ENCODE data around the gene PTAR1. TPM values are rescaled to one million over a fixed set of nuclear protein-coding genes. Genes with fewer than 3 reads are reported as not detected.

PTAR1 gene
- total RNA-seq, 2 donors from 2014 or later: 45.3 to 64.4 TPM

DNA sequence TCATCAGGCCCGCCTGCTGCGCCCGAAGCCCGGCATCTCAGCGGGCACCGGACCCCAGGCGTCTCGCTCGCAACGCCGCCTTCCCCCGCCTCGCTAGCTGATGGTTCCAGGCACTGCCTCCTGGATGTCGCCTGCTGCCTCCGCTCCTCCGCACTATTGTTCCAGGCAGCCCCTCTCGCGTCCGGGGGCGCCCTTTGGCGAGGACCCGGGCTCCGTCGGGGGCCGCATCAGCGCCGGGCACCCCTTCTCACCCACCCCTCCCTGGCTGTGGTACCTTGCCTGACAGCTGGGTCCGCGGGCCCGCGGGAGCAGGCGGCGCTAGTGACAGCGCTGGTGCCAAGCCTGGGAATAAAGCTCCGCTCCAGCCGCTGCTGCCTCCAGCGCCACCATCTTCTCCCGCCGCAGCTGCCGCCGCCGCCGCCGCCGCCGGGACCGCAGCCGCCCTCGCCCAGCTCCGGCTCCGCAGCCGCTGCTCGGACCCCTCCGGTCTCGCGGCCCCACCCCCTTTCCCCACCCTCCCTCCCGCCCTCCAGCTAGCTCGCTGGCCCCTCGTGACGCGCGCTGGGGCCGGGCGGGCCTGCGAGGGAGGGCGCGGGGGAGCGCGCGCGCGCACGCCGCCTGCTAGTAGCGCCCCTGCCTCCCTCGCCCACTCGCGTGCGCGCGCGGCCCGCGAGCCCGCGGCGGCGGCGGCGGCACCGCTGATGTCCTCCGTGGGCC, 87.8 kb downstream of the PTAR1 start, which contains the start of gene APBA1:
TSS of gene APBA1 (minus strand) at position 493 of the 717 bp plus-strand sequence.
- peak; percentile 66 for DNase-seq
- intact Hi-C loops (cut with DNase I): loop anchor here (5.0 kb wide), 2 partner anchors 85 to 200 kb away; no protein-coding TSS in a partner anchor
- no peaks in the 10 kb centered on the region for H3K36me3 ChIP-seq
- H3K9ac ChIP-seq (ENCODE audit: low read depth in 2 of 2, low read length in 2 of 2): peak within 1 kb of the TSS; percentile 72 to 79
- H3K4me1 ChIP-seq: no peaks in the 10 kb centered on the region
- no peaks in the 10 kb centered on the region for H3K9me3 ChIP-seq
- no peaks in the 10 kb centered on the region for H3K27me3 ChIP-seq
- TF ChIP-seq, protein P1, sequence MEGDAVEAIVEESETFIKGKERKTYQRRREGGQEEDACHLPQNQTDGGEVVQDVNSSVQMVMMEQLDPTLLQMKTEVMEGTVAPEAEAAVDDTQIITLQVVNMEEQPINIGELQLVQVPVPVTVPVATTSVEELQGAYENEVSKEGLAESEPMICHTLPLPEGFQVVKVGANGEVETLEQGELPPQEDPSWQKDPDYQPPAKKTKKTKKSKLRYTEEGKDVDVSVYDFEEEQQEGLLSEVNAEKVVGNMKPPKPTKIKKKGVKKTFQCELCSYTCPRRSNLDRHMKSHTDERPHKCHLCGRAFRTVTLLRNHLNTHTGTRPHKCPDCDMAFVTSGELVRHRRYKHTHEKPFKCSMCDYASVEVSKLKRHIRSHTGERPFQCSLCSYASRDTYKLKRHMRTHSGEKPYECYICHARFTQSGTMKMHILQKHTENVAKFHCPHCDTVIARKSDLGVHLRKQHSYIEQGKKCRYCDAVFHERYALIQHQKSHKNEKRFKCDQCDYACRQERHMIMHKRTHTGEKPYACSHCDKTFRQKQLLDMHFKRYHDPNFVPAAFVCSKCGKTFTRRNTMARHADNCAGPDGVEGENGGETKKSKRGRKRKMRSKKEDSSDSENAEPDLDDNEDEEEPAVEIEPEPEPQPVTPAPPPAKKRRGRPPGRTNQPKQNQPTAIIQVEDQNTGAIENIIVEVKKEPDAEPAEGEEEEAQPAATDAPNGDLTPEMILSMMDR (IDR thresholded peaks at IDR 0.05): no peak
- H3K27ac ChIP-seq: peak within 1 kb of the TSS; percentile 81
- peak within 1 kb of the TSS; percentile 77 for H3K4me3 ChIP-seq

- peak; percentile 26 for DNase-seq
- Histone ChIP-seq H3K36me3 (no peaks in the 10 kb centered on the region), H3K4me3 (peak overlapping the region; percentile 77), H3K9ac (ENCODE audit: low read depth in 2 of 2, low read length in 2 of 2) (peak overlapping the region; percentile 58 to 64), H3K9me3 (no peaks in the 10 kb centered on the region), H3K27ac (no peak overlapping the region), H3K4me1 (no peaks in the 10 kb centered on the region), H3K27me3 (no peaks in the 10 kb centered on the region)
- intact Hi-C loops (cut with DNase I): loop anchor here (5.0 kb wide), 2 partner anchors 86 to 201 kb away; no protein-coding TSS in a partner anchor
- TF ChIP-seq, protein P1 (IDR thresholded peaks at IDR 0.05): no peak
These were observed 88.4 kb downstream of the PTAR1 start for GRCh38 chr9:69671311-69671878.

DNA sequence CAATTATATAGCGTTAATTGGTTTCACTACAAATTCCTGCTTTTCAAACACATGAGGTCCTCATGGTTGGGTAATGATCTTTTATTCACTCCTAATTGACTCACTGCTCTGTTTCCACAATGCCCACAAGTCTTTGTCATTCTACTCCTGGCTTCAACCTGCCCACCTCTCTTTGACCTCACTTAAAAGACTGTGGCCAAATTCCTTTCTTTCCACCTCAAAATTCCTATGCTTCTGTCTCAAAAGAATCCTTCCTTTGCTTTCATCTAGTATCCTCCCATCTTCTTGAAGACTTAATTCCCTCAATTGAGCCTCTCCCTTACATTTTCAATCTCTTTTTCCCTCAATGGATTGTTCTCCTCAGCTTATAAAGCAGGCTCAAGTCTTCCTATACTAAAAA, 92.5 kb downstream of the PTAR1 start:
- no peak for DNase-seq
- Histone ChIP-seq H3K27me3 (no peaks in the 10 kb centered on the region), H3K4me3 (no peak overlapping the region), H3K9me3 (no peaks in the 10 kb centered on the region), H3K36me3 (no peaks in the 10 kb centered on the region), H3K27ac (no peak overlapping the region), H3K4me1 (no peaks in the 10 kb centered on the region), H3K9ac (ENCODE audit: low read depth in 2 of 2, low read length in 2 of 2) (no peak overlapping the region)
- TF ChIP-seq, protein P1 (IDR thresholded peaks at IDR 0.05): no peak
- intact Hi-C loops (cut with DNase I): no loop called here

- Histone ChIP-seq H3K27ac (no peak overlapping the region), H3K9me3 (no peaks in the 10 kb centered on the region), H3K9ac (ENCODE audit: low read depth in 2 of 2, low read length in 2 of 2) (no peak overlapping the region), H3K4me3 (no peak overlapping the region), H3K36me3 (no peaks in the 10 kb centered on the region), H3K4me1 (no peaks in the 10 kb centered on the region), H3K27me3 (no peaks in the 10 kb centered on the region)
- intact Hi-C loops (cut with DNase I): no loop called here
- no peak for DNase-seq
- TF ChIP-seq, protein P1 (IDR thresholded peaks at IDR 0.05): no peak
These were observed 99.5 kb downstream of the PTAR1 start for GRCh38 chr9:69660304-69660703.

Other genes starting within 250 kb of the PTAR1 start
- 1 to 10 TPM; 6.3 to 7.5 TPM for gene APBA1, start 87.6 kb downstream of the PTAR1 start, total RNA-seq
- gene CFAP95, start 60.8 kb upstream of the PTAR1 start, total RNA-seq: under 1 TPM in 1 of 2 donors, not detected in 1; 0.58 TPM